SK-N-SH treated with all-trans-retinoic acid at 6 μM for 48 hours (cell line): ENCODE results near the gene GABPA.

Source experiments
- CREB5 ChIP-seq: fragments of 250-450 bp; sonication (Bioruptor Pico); IDR thresholded peaks from 2 replicates; pipeline ENCODE4 v1.5.1; 2020; ENCODE audit warnings: low read depth, mild to moderate bottlenecking, moderate library complexity
- CSDC2 ChIP-seq: fragments of 250-450 bp; sonication (Bioruptor Pico); IDR thresholded peaks from 2 replicates; pipeline ENCODE4 v1.5.0; 2020; ENCODE audit warnings: mild to moderate bottlenecking, moderate library complexity
- ESRRG ChIP-seq: fragments of 250-450 bp; sonication (Bioruptor Pico); IDR thresholded peaks from 2 replicates; pipeline ENCODE4 v1.6.1; 2021; ENCODE audit warnings: mild to moderate bottlenecking
- POU6F1 ChIP-seq: fragments of 250-450 bp; sonication (Bioruptor Pico); IDR thresholded peaks from 2 replicates; pipeline ENCODE4 v1.8.0; 2021; ENCODE audit warnings: low read depth, mild to moderate bottlenecking, moderate library complexity, borderline replicate concordance
- PPARA ChIP-seq: fragments of 250-450 bp; sonication (Bioruptor Pico); IDR thresholded peaks from 2 replicates; pipeline ENCODE4 v1.5.0; 2020; ENCODE audit warnings: mild to moderate bottlenecking, borderline replicate concordance
- RARB ChIP-seq: fragments of 250-450 bp; sonication (Bioruptor Pico); IDR thresholded peaks from 2 replicates; pipeline ENCODE4 v1.8.0; 2021; ENCODE audit warnings: mild to moderate bottlenecking, moderate library complexity
- TCF4 ChIP-seq: fragments of 250-450 bp; sonication (Bioruptor Pico); IDR thresholded peaks from 2 replicates; pipeline ENCODE4 v1.8.0; 2021; ENCODE audit warnings: mild to moderate bottlenecking, moderate library complexity, borderline replicate concordance
- ZFP30 ChIP-seq: fragments of 450-650 bp; formaldehyde crosslinking; IDR thresholded peaks from 2 replicates; pipeline ENCODE4 v1.5.0; 2022; ENCODE audit warnings: mild to moderate bottlenecking, moderate library complexity
- ZNF70 ChIP-seq: fragments of 450-650 bp; formaldehyde crosslinking; IDR thresholded peaks from 2 replicates; pipeline ENCODE4 v1.5.0; 2020; ENCODE audit warnings: mild to moderate bottlenecking, moderate library complexity

- TF ChIP-seq CSDC2 (CRISPR knock-in tag) (no peak), PPARA (CRISPR knock-in tag) (no peak), POU6F1 (no peak), ZNF70 (CRISPR knock-in tag) (no peak), TCF4 (CRISPR knock-in tag) (no peak), ESRRG (no peak), CREB5 (CRISPR knock-in tag) (no peak), ZFP30 (no peak), RARB (no peak)
Observed at GRCh38 chr21:25752416-25752815, 17.6 kb downstream of the GABPA start.
